Upper lobe of left lung (tissue), 6 donors: Measurements from ENCODE around the gene METTL22. TPM values are rescaled to one million over a fixed set of nuclear protein-coding genes. Genes with fewer than 3 reads are reported as not detected.
"Not testable (repeated sequence)": the region's sequence is repeated elsewhere in the genome, so short reads cannot be mapped to it uniquely, and the experiment has no call there.

ENCODE experiments used
- ATAC-seq, 2 donors: fragments of 200-7000 bp; cut with Tn5 transposase; one replicate each; pipeline ENCODE4 v1.9.1; 2022; ENCODE audit warnings: mild to moderate bottlenecking in 2 of 2, moderate library complexity in 2 of 2; ENCODE audit not compliant: low FRiP score in 2 of 2
- DNase-seq, 2 donors: peaks; one replicate each; pipeline ENCODE4 v3.0.0-alpha.2; 2019 to 2020
- H3K27ac ChIP-seq, 4 donors: fragments of 200-600 bp; sonication (generic); one replicate each; pipeline ENCODE4 v1.5.1; 2016 to 2019
- H3K27me3 ChIP-seq, 4 donors: fragments of 200-600 bp; sonication (generic); one replicate each; pipeline ENCODE4 v1.5.1; 2017 to 2019
- H3K36me3 ChIP-seq, 4 donors: fragments of 200-600 bp; sonication (generic); one replicate each; pipeline ENCODE4 v1.5.1; 2016 to 2019
- H3K4me1 ChIP-seq, 4 donors: fragments of 200-600 bp; sonication (generic); one replicate each; pipeline ENCODE4 v1.5.1; 2018 to 2019
- H3K4me3 ChIP-seq, 4 donors: fragments of 200-600 bp; sonication (generic); one replicate each; pipeline ENCODE4 v1.5.1; 2017 to 2019; ENCODE audit warnings: mild to moderate bottlenecking in 2 of 4, moderate library complexity in 1 of 4
- H3K9me3 ChIP-seq, 4 donors: fragments of 200-600 bp; sonication (generic); one replicate each; pipeline ENCODE4 v1.5.1; 2018 to 2019
- CTCF ChIP-seq, 6 experiments: fragments of 450-650 bp in 4 of 6; fragments of 200-600 bp in 2 of 6; sonication (generic) in 2 of 6; IDR thresholded peaks; one replicate each; pipeline ENCODE4 v1.5.1; 2016 to 2019; ENCODE audit warnings: antibody characterized with exemption in 6 of 6
- EP300 ChIP-seq, 4 donors: sonication (generic); formaldehyde crosslinking; IDR thresholded peaks; one replicate each; pipeline ENCODE4 v1.5.1; 2017; ENCODE audit warnings: antibody characterized with exemption in 4 of 4, control low read depth in 2 of 4
- POLR2A ChIP-seq, 4 donors: fragments of 450-650 bp; IDR thresholded peaks; one replicate each; pipeline ENCODE4 v1.5.1; 2016 to 2017; ENCODE audit warnings: antibody characterized with exemption in 4 of 4, mild to moderate bottlenecking in 2 of 4
- POLR2AphosphoS5 ChIP-seq, 2 donors: sonication (generic); formaldehyde crosslinking; IDR thresholded peaks; one replicate each; pipeline ENCODE4 v1.5.1; 2017; ENCODE audit warnings: antibody characterized with exemption in 2 of 2
- WGBS, 2 donors: methylation state at CpG; one replicate each; pipeline ENCODE4 v1.1.5; 2017 to 2018; 5-methylcytosine and 5-hydroxymethylcytosine counted together
- total RNA-seq, 6 donors: library from RNA; depleted of rRNA in 4 of 6; stranded (reverse); fragments of >200 nt in 4 of 6; gene quantifications; one replicate each; pipeline versions ENCODE4 v1.1.0 to v1.2.1, GENCODE V29; 2016 to 2021
- donor health status: DM: no; HTN: no; CAD: no; lungs with moderate emphysema.
- donor health status: DM: no; HTN: yes; CAD: no; lungs with severe emphysema.

METTL22 gene
- total RNA-seq, 6 donors from 2014 or later = 22.3 to 118 (median 36.5) TPM

- Histone ChIP-seq H3K9me3 (no peaks in the 10 kb centered on the region), H3K27me3 (no peaks in the 10 kb centered on the region), H3K36me3 (peaks cover 9 to 38% (median 32%) of the 10 kb centered on the region in 4 donors), H3K27ac (no peak overlapping the region), H3K4me3 (no peak overlapping the region), H3K4me1 (peaks cover 0 to 3% (median 0%) of the 10 kb centered on the region in 4 donors)
- ATAC-seq (no peak), DNase-seq (no peak)
- 74 to 84% methylated on average over 8 of the region's 8 CpGs for WGBS, 2 donors
- TF ChIP-seq CTCF (IDR thresholded peaks at IDR 0.05) (no peak), POLR2AphosphoS5 (IDR thresholded peaks at IDR 0.05) (no peak), POLR2A (IDR thresholded peaks at IDR 0.05) (no peak), EP300 (IDR thresholded peaks at IDR 0.05) (no peak)
These were observed 28.5 kb downstream of the METTL22 start for GRCh38 chr16:8649829-8650554.

GRCh38 chr16:8651958-8652357, 30.5 kb downstream of the METTL22 start:
- not testable (repeated sequence) for DNase-seq, H3K27ac ChIP-seq, ATAC-seq, H3K4me1 ChIP-seq, H3K4me3 ChIP-seq, H3K9me3 ChIP-seq, H3K27me3 ChIP-seq
- H3K36me3 ChIP-seq = peaks cover 3 to 18% (median 13%) of the 10 kb centered on the region in 4 donors
- WGBS, 2 donors = 78 to 82% methylated on average over 6 of the region's 7 CpGs

- Histone ChIP-seq H3K9me3 (no peaks in the 10 kb centered on the region), H3K27me3 (no peaks in the 10 kb centered on the region), H3K4me1 (no peaks in the 10 kb centered on the region), H3K4me3 (no peak overlapping the region), H3K36me3 (no peaks in the 10 kb centered on the region), H3K27ac (no peak overlapping the region)
- WGBS, 2 donors = 100% methylated on average over 1 of the region's 1 CpG
- TF ChIP-seq CTCF (IDR thresholded peaks at IDR 0.05) = peak in 4 of 6 experiments; percentile 23 to 52 (median 36)
- TF ChIP-seq POLR2AphosphoS5 (IDR thresholded peaks at IDR 0.05) = no peak
- DNase-seq = peak in 1 of 2 donors; percentile 53
- peak; percentile 30 to 77 for ATAC-seq
These were observed 33.8 kb downstream of the METTL22 start for GRCh38 chr16:8655184-8655717.

GRCh38 chr16:8656376-8656775, 34.9 kb downstream of the METTL22 start:
- WGBS, 2 donors = 52 to 61% methylated on average over 3 of the region's 3 CpGs
- Histone ChIP-seq H3K27ac (no peak overlapping the region), H3K4me3 (no peak overlapping the region), H3K36me3 (no peaks in the 10 kb centered on the region), H3K9me3 (no peaks in the 10 kb centered on the region), H3K4me1 (no peaks in the 10 kb centered on the region), H3K27me3 (no peaks in the 10 kb centered on the region)
- ATAC-seq (no peak), DNase-seq (no peak)
- no peak for TF ChIP-seq EP300 (IDR thresholded peaks at IDR 0.05)
- no peak for TF ChIP-seq CTCF (IDR thresholded peaks at IDR 0.05)
- TF ChIP-seq POLR2AphosphoS5 (IDR thresholded peaks at IDR 0.05) = no peak
- no peak for TF ChIP-seq POLR2A (IDR thresholded peaks at IDR 0.05)

- TF ChIP-seq EP300 (IDR thresholded peaks at IDR 0.05) (no peak), POLR2AphosphoS5 (IDR thresholded peaks at IDR 0.05) (no peak), CTCF (IDR thresholded peaks at IDR 0.05) (peak in 5 of 6 experiments; percentile 47 to 82 (median 69)), POLR2A (IDR thresholded peaks at IDR 0.05) (no peak)
- DNase-seq (peak in 1 of 2 donors; percentile 44), ATAC-seq (peak; percentile 63 to 68)
- Histone ChIP-seq H3K4me3 (no peak overlapping the region), H3K27ac (no peak overlapping the region), H3K9me3 (no peaks in the 10 kb centered on the region), H3K36me3 (peaks cover 0 to 15% (median 6%) of the 10 kb centered on the region in 4 donors), H3K27me3 (no peaks in the 10 kb centered on the region), H3K4me1 (no peaks in the 10 kb centered on the region)
- WGBS, 2 donors = 29 to 32% methylated on average over 6 to 12 of the region's 13 CpGs
These were observed 39.4 kb downstream of the METTL22 start for GRCh38 chr16:8660841-8661301.
